GM18511 (cell line): ENCODE data around the gene FECH.
A peak's percentile ranks its signal among the peaks of the same experiment; 100 is the strongest.
"Not testable (repeated sequence)": the region's sequence is repeated elsewhere in the genome, so short reads cannot be mapped to it uniquely, and the experiment has no call there.

Source experiments
- ATAC-seq: cut with Tn5 transposase; IDR thresholded peaks from one replicate; pipeline ENCODE4 v1.9.1; 2021; ENCODE audit warnings: mild to moderate bottlenecking, moderate library complexity; ENCODE audit not compliant: unreplicated experiment

The FECH gene

GRCh38 chr18:57533868-57534510 lies 52.5 kb downstream of the FECH start:
- no peak for ATAC-seq

DNA sequence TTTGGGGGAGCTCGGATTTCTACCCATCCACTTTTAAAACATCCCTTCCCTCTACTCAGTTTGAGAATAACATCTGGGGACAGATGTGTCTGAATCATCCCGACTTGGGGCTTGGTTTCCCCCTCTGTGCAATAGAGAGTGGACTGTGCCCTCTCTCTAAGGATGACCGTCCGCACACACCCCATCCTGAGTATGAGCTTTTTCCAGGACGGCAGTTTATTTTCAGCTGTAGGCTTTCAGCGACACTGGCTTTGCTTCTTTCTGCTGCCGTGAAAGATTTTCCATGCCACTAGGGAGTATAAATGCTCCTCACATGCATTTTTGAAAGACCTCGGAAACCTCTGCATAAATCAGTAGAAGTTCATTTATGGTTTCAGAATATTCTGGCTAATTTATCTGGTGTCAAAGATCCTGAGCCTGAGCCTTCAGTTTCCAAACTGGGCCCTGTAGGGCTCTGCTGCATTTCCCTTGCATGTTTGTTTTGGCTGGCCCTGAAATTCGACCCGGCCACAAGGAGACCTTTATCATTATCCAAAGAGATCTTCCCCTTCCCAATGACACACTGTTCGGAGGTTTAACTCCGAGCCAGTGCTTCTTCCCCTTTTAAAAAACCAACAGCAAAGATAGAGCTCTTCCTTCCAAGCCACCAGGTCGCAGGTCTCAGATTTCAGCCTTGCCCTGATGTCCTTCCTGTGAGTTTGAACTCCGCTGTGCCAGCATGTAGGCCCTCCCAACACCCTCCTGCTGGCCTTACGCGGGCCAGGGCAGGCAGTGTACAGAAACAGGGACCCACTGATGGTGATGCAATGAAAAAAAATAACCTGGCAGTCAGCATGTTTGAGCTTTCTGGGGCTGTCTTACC lies 53.3 kb downstream of the FECH start:
- no peak for ATAC-seq

DNA sequence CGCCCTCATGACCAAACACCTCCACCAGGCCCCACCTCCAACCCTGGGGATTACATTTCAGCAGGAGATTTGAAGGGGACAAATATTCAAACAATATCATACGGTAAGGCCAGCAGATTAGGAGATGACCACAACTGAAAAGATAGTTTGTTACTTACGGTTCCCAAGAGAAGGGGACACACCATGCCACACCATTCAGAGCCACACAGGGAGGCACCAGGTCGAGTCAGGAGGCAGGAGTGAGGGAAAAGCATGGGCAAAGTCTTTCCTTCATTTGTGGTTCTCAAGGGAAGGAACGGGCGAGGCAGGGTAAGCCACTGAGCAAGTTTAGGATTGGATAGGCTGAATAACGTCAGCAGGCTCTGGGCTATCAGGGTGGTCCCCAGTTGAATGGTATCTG lies 57.4 kb downstream of the FECH start:
- ATAC-seq = no peak

- ATAC-seq = no peak
Observed at GRCh38 chr18:57527556-57528229, 58.8 kb downstream of the FECH start.

- ATAC-seq = peak; percentile 90
Observed at GRCh38 chr18:57523171-57523956, 63.1 kb downstream of the FECH start.

DNA sequence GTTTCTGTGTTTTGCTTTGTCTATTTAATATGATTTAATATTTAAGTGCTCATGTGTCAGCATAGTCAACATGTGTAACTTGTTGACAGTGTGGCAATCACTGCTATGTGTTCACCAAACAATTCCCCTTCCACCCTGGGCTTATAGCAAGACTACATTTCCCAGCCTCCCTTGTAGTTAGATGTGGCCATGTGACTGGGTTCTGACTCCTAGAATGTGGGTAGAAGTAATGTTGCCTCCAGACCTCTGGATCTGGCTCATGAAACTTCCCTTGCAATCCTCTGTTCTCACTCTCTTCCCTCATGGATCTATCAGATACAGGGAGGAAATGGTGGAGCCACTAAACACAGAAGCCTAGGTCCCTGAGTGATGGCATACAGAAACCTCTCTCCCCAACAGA lies 64.2 kb downstream of the FECH start:
- ATAC-seq = not testable (repeated sequence)

DNA sequence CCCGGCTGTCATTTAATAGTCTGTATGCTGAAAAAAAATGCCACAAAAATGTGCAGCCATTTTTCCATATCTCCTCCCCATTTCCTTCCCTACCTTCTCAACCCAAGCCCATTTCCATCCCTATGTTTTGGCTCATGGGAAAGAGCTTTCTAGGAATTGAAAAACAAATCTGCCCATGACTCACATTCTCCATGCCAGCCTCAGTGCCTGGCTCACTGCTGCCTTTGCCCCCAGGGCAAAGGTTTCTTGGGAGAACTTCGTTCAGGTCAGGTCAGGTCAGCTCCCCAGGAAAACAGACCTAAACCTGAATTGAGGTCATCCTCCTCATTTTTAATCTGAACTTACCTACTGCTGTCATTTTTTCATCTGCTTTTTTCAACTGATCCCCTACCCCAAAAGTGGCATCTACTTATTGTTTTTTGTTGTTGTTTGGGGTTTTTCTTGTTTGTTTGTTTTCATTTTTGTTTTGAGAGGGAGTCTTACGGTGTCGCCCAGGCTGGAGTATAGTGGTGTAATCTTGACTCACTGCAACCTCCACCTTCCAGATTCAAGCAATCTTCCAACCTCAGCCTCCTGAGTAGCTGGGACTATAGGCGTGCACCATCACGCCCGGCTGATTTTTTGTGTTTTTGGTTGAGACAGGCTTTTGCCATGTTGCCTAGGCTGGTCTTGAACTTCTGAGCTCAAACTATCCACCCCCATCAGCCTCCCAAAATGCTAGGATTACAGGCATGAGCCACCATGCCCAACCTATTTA lies 66.7 kb downstream of the FECH start:
- ATAC-seq = no peak

- ATAC-seq = no peak
Observed at GRCh38 chr18:57518533-57518932, 68.0 kb downstream of the FECH start.

DNA sequence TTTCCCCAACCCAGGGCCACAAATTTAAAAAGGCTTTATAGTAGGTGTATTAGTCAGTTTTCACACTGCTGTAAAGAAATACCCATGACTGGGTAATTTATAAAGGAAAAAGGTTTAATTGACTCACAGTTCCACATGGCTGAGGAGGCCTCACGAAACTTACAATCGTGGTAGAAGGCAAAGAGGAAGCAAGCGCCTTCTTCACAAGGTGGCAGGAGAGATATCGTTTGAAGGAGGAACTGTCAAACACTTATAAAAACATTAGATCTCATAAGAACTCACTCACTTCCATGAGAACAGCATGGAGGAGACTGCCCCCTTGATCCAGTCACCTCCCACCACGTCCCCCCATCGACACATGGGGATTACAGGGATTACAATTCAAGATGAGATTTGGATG lies 70.4 kb downstream of the FECH start:
- no peak for ATAC-seq

DNA sequence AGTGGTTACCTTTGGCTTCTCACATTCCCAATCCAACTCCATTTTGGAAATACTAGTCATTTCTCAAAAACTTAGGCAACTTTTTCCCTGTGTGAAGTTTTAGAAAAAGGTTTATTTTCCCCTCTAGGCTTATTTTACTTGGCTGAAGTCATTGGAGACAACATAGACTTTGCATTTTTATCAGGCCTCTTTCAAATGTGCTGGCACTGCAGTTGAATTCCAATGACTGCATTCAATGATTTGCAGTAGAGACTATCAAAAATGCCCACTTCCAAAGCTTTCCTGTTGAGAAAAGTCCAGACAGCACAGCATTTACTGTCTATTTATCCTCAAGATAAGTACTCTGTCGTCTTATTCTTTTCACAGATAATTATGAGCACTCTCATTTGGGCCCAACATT lies 81.3 kb downstream of the FECH start:
- ATAC-seq = no peak

GRCh38 chr18:57502624-57503023 lies 83.9 kb downstream of the FECH start:
- no peak for ATAC-seq

- no peak for ATAC-seq
Observed at GRCh38 chr18:57498682-57499256, 87.7 kb downstream of the FECH start.
